ENCODE results near the gene PMM1. TPM values are rescaled to one million over a fixed set of nuclear protein-coding genes. Genes with fewer than 3 reads are reported as not detected.

The PMM1 gene
- total RNA-seq, 2 experiments from 2014 or later: 17.0 to 40.5 TPM

GRCh38 chr22:41542224-41542623 is 47.4 kb downstream of the PMM1 start:
- no peaks in the 10 kb centered on the region for H3K9me3 ChIP-seq (ENCODE audit: low read length)
- H2AFZ ChIP-seq (ENCODE audit: low read length): no peak overlapping the region
- intact Hi-C loops (cut with micrococcal nuclease; ENCODE audit: unreplicated experiment): no loop called here
- peaks cover 31% of the 10 kb centered on the region for H3K4me1 ChIP-seq (ENCODE audit: insufficient read depth, low read length, poor library complexity, severe bottlenecking)
- peak overlapping the region; percentile 87 for H3K4me2 ChIP-seq (ENCODE audit: low read length)
- POLR2A ChIA-PET: no interaction called here
- peaks cover 17% of the 10 kb centered on the region; the same call in 1 of the 2 replicates for H4K20me1 ChIP-seq (ENCODE audit: insufficient read depth, low read length)
- peaks cover 34% of the 10 kb centered on the region for H3K36me3 ChIP-seq (ENCODE audit: insufficient read depth, low read length)
- H3K27ac ChIP-seq (ENCODE audit: low read depth, low read length, poor library complexity, severe bottlenecking): no peak overlapping the region
- CTCF ChIA-PET (ENCODE audit: unreplicated experiment): no interaction called here
- BruUV-seq (replicated peaks): no TSS peak
- no peak for TF ChIP-seq EZH2phosphoT487 (IDR thresholded peaks at IDR 0.05; ENCODE audit: borderline replicate concordance, low read depth, low read length)
- TF ChIP-seq, protein P1, sequence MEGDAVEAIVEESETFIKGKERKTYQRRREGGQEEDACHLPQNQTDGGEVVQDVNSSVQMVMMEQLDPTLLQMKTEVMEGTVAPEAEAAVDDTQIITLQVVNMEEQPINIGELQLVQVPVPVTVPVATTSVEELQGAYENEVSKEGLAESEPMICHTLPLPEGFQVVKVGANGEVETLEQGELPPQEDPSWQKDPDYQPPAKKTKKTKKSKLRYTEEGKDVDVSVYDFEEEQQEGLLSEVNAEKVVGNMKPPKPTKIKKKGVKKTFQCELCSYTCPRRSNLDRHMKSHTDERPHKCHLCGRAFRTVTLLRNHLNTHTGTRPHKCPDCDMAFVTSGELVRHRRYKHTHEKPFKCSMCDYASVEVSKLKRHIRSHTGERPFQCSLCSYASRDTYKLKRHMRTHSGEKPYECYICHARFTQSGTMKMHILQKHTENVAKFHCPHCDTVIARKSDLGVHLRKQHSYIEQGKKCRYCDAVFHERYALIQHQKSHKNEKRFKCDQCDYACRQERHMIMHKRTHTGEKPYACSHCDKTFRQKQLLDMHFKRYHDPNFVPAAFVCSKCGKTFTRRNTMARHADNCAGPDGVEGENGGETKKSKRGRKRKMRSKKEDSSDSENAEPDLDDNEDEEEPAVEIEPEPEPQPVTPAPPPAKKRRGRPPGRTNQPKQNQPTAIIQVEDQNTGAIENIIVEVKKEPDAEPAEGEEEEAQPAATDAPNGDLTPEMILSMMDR (conservative IDR thresholded peaks at IDR 0.05; ENCODE audit: low read length): no peak
- no peaks in the 10 kb centered on the region for H3K9me2 ChIP-seq (ENCODE audit: insufficient read depth, low read length)
- peaks cover 39% of the 10 kb centered on the region for H3K79me2 ChIP-seq (ENCODE audit: insufficient read depth, low read depth, low read length)
- peak overlapping the region; percentile 88 for H3K4me3 ChIP-seq (ENCODE audit: low read depth, low read length, poor library complexity, severe bottlenecking)
- no peak for DNase-seq (ENCODE audit: low spot score)

- Histone ChIP-seq H3K4me1 (ENCODE audit: insufficient read depth, low read length, poor library complexity, severe bottlenecking) (peaks cover 31% of the 10 kb centered on the region), H3K79me2 (ENCODE audit: insufficient read depth, low read depth, low read length) (peaks cover 39% of the 10 kb centered on the region), H4K20me1 (ENCODE audit: insufficient read depth, low read length) (peaks cover 17% of the 10 kb centered on the region; the same call in 1 of the 2 replicates), H3K9me2 (ENCODE audit: insufficient read depth, low read length) (no peaks in the 10 kb centered on the region), H3K9me3 (ENCODE audit: low read length) (no peaks in the 10 kb centered on the region), H3K4me3 (ENCODE audit: low read depth, low read length, poor library complexity, severe bottlenecking) (no peak overlapping the region), H3K27ac (ENCODE audit: low read depth, low read length, poor library complexity, severe bottlenecking) (no peak overlapping the region), H2AFZ (ENCODE audit: low read length) (no peak overlapping the region), H3K36me3 (ENCODE audit: insufficient read depth, low read length) (peaks cover 38% of the 10 kb centered on the region), H3K4me2 (ENCODE audit: low read length) (peak overlapping the region; percentile 87; the same call in 1 of the 2 replicates)
- BruUV-seq (replicated peaks): no TSS peak
- TF ChIP-seq, protein P1 (conservative IDR thresholded peaks at IDR 0.05; ENCODE audit: low read length): no peak
- no peak for TF ChIP-seq EZH2phosphoT487 (IDR thresholded peaks at IDR 0.05; ENCODE audit: borderline replicate concordance, low read depth, low read length)
- no peak for DNase-seq (ENCODE audit: low spot score)
- ChIA-PET CTCF (ENCODE audit: unreplicated experiment) (no interaction called here), POLR2A (no interaction called here)
- intact Hi-C loops (cut with micrococcal nuclease; ENCODE audit: unreplicated experiment): no loop called here
These were observed 48.2 kb downstream of the PMM1 start for GRCh38 chr22:41541484-41541883.

DNA sequence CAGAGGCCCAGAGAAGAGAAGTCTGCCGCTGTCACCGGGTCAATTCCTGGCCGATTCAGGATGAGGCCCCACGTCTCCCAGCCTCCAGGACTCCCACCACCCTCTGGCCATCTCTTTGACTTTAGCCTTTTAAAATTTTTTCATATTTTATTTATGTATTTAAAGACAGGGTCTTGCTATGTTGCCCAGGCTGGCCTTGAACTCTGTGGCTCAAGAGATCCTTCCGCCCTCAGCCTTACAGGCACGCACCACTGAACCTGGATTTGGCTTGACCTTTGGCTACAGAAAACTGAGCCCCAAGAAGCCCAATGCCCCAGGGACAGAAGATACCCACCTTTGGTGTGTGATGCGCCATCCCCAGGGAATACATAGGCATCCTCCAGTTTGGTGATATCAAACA is 49.3 kb downstream of the PMM1 start:
- Histone ChIP-seq H3K9me3 (ENCODE audit: low read length) (no peaks in the 10 kb centered on the region), H2AFZ (ENCODE audit: low read length) (no peak overlapping the region), H3K79me2 (ENCODE audit: insufficient read depth, low read depth, low read length) (peaks cover 39% of the 10 kb centered on the region), H3K27ac (ENCODE audit: low read depth, low read length, poor library complexity, severe bottlenecking) (no peak overlapping the region), H3K4me2 (ENCODE audit: low read length) (no peak overlapping the region), H4K20me1 (ENCODE audit: insufficient read depth, low read length) (peaks cover 17% of the 10 kb centered on the region; the same call in 1 of the 2 replicates), H3K9me2 (ENCODE audit: insufficient read depth, low read length) (no peaks in the 10 kb centered on the region), H3K36me3 (ENCODE audit: insufficient read depth, low read length) (peaks cover 38% of the 10 kb centered on the region), H3K4me1 (ENCODE audit: insufficient read depth, low read length, poor library complexity, severe bottlenecking) (peaks cover 31% of the 10 kb centered on the region), H3K4me3 (ENCODE audit: low read depth, low read length, poor library complexity, severe bottlenecking) (no peak overlapping the region)
- no TSS peak for BruUV-seq (replicated peaks)
- no peak for TF ChIP-seq EZH2phosphoT487 (IDR thresholded peaks at IDR 0.05; ENCODE audit: borderline replicate concordance, low read depth, low read length)
- TF ChIP-seq, protein P1 (conservative IDR thresholded peaks at IDR 0.05; ENCODE audit: low read length): no peak
- no peak for DNase-seq (ENCODE audit: low spot score)
- CTCF ChIA-PET (ENCODE audit: unreplicated experiment): no interaction called here
- intact Hi-C loops (cut with micrococcal nuclease; ENCODE audit: unreplicated experiment): no loop called here
- POLR2A ChIA-PET: no interaction called here

Measured in OCI-LY7 (cell line).